Measurements from ENCODE around the gene SLC43A2. TPM values are rescaled to one million over a fixed set of nuclear protein-coding genes. Genes with fewer than 3 reads are reported as not detected.

The SLC43A2 gene
- total and polyA plus RNA-seq, 2 of the 13 experiments (the other 11 are each of a cell fraction or from before 2014, with no cell fraction given): 7.3 to 20.0 TPM

- no peak; the same call in 1 of the 2 replicates for TF ChIP-seq MYPOP (CRISPR knock-in tag; IDR thresholded peaks at IDR 0.05)
- no peak for TF ChIP-seq STAG1 (CRISPR knock-in tag; IDR thresholded peaks at IDR 0.05)
- no peak for TF ChIP-seq KDM1A (CRISPR knock-in tag; IDR thresholded peaks at IDR 0.05)
- no peak for TF ChIP-seq TARDBP (CRISPR knock-in tag; IDR thresholded peaks at IDR 0.05)
- no peak for TF ChIP-seq ZNF713 (CRISPR knock-in tag; IDR thresholded peaks at IDR 0.05)
- TF ChIP-seq SP2 (CRISPR knock-in tag; IDR thresholded peaks at IDR 0.05): no peak; the same call in 1 of the 2 replicates
- TF ChIP-seq NCOA2 (CRISPR knock-in tag; IDR thresholded peaks at IDR 0.05): no peak
- TF ChIP-seq MXI1 (IDR thresholded peaks at IDR 0.05; ENCODE audit: borderline replicate concordance, low read depth, low read length): no peak
- TF ChIP-seq ZMYM2 (CRISPR knock-in tag; IDR thresholded peaks at IDR 0.05): no peak
- TF ChIP-seq NFE2L2 (IDR thresholded peaks at IDR 0.05; ENCODE audit: low read length): no peak
- no peak for TF ChIP-seq ZNF773 (CRISPR knock-in tag; IDR thresholded peaks at IDR 0.05; ENCODE audit: borderline replicate concordance)
- no peak for TF ChIP-seq ETV6 (CRISPR knock-in tag; conservative IDR thresholded peaks at IDR 0.05)
- TF ChIP-seq SOX13 (IDR thresholded peaks at IDR 0.05): no peak
- no peak for TF ChIP-seq SOX13 (CRISPR knock-in tag; conservative IDR thresholded peaks at IDR 0.05 in 1 of 2, IDR thresholded peaks at IDR 0.05 in 1 of 2)
- 0 out of 2 replicates have a peak, but pooled peaks have one; percentile 37 for TF ChIP-seq ZNF205 (CRISPR knock-in tag; IDR thresholded peaks at IDR 0.05)
- no peak for TF ChIP-seq ZNF543 (CRISPR knock-in tag; IDR thresholded peaks at IDR 0.05)
- TF ChIP-seq, protein P1, sequence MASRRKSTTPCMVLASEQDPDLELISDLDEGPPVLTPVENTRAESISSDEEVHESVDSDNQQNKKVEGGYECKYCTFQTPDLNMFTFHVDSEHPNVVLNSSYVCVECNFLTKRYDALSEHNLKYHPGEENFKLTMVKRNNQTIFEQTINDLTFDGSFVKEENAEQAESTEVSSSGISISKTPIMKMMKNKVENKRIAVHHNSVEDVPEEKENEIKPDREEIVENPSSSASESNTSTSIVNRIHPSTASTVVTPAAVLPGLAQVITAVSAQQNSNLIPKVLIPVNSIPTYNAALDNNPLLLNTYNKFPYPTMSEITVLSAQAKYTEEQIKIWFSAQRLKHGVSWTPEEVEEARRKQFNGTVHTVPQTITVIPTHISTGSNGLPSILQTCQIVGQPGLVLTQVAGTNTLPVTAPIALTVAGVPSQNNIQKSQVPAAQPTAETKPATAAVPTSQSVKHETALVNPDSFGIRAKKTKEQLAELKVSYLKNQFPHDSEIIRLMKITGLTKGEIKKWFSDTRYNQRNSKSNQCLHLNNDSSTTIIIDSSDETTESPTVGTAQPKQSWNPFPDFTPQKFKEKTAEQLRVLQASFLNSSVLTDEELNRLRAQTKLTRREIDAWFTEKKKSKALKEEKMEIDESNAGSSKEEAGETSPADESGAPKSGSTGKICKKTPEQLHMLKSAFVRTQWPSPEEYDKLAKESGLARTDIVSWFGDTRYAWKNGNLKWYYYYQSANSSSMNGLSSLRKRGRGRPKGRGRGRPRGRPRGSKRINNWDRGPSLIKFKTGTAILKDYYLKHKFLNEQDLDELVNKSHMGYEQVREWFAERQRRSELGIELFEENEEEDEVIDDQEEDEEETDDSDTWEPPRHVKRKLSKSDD (CRISPR knock-in tag; IDR thresholded peaks at IDR 0.05; ENCODE audit: low read depth): no peak
- TF ChIP-seq SALL1 (CRISPR knock-in tag; IDR thresholded peaks at IDR 0.05): peak; percentile 67; the same call in 1 of the 2 replicates
- TF ChIP-seq JUN (CRISPR knock-in tag; IDR thresholded peaks at IDR 0.05): no peak
- TF ChIP-seq SNAPC4 (CRISPR knock-in tag; IDR thresholded peaks at IDR 0.05): no peak
- TF ChIP-seq, protein P2, sequence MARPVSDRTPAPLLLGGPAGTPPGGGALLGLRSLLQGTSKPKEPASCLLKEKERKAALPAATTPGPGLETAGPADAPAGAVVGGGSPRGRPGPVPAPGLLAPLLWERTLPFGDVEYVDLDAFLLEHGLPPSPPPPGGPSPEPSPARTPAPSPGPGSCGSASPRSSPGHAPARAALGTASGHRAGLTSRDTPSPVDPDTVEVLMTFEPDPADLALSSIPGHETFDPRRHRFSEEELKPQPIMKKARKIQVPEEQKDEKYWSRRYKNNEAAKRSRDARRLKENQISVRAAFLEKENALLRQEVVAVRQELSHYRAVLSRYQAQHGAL (CRISPR knock-in tag; IDR thresholded peaks at IDR 0.05; ENCODE audit: not compliant biosample characterization): no peak
- no peak for TF ChIP-seq ELF3 (CRISPR knock-in tag; IDR thresholded peaks at IDR 0.05)
These were observed 19.7 kb upstream of the SLC43A2 start (continued) for GRCh38 chr17:1648173-1648962.

All from HepG2 (cell line).